ENCODE results near the gene SEC14L2.

DNA sequence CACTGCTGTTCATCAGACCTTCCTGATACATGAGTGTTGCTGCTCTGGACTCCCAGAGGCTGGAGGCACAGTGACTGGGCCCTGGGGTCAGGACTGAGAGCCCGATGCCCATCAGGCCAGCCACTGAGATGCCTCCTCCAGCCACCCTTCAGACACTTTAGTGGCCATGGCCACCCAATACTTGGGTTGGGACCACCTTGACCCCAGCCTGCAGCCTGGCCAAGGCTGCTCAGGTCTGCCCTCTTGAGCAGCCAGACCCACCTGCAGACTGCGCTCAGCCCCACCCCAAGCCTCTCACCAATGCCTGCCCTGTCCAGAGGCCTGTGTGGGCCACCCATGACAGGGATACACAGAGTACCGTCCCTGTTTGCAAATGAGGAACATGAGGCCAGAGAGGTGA lies 13.8 kb upstream of the SEC14L2 start:
- TF ChIP-seq, protein P1, sequence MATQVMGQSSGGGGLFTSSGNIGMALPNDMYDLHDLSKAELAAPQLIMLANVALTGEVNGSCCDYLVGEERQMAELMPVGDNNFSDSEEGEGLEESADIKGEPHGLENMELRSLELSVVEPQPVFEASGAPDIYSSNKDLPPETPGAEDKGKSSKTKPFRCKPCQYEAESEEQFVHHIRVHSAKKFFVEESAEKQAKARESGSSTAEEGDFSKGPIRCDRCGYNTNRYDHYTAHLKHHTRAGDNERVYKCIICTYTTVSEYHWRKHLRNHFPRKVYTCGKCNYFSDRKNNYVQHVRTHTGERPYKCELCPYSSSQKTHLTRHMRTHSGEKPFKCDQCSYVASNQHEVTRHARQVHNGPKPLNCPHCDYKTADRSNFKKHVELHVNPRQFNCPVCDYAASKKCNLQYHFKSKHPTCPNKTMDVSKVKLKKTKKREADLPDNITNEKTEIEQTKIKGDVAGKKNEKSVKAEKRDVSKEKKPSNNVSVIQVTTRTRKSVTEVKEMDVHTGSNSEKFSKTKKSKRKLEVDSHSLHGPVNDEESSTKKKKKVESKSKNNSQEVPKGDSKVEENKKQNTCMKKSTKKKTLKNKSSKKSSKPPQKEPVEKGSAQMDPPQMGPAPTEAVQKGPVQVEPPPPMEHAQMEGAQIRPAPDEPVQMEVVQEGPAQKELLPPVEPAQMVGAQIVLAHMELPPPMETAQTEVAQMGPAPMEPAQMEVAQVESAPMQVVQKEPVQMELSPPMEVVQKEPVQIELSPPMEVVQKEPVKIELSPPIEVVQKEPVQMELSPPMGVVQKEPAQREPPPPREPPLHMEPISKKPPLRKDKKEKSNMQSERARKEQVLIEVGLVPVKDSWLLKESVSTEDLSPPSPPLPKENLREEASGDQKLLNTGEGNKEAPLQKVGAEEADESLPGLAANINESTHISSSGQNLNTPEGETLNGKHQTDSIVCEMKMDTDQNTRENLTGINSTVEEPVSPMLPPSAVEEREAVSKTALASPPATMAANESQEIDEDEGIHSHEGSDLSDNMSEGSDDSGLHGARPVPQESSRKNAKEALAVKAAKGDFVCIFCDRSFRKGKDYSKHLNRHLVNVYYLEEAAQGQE (IDR thresholded peaks at IDR 0.05), result no peak
- TF ChIP-seq, protein P2, sequence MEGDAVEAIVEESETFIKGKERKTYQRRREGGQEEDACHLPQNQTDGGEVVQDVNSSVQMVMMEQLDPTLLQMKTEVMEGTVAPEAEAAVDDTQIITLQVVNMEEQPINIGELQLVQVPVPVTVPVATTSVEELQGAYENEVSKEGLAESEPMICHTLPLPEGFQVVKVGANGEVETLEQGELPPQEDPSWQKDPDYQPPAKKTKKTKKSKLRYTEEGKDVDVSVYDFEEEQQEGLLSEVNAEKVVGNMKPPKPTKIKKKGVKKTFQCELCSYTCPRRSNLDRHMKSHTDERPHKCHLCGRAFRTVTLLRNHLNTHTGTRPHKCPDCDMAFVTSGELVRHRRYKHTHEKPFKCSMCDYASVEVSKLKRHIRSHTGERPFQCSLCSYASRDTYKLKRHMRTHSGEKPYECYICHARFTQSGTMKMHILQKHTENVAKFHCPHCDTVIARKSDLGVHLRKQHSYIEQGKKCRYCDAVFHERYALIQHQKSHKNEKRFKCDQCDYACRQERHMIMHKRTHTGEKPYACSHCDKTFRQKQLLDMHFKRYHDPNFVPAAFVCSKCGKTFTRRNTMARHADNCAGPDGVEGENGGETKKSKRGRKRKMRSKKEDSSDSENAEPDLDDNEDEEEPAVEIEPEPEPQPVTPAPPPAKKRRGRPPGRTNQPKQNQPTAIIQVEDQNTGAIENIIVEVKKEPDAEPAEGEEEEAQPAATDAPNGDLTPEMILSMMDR (IDR thresholded peaks at IDR 0.05), result no peak
- TF ChIP-seq NR3C1 (IDR thresholded peaks at IDR 0.05), result no peak
- no peak for TF ChIP-seq JUN (IDR thresholded peaks at IDR 0.05)
- TF ChIP-seq NFE2L2 (conservative IDR thresholded peaks at IDR 0.05; ENCODE audit: low read length), result no peak
